Thoracic aorta (tissue), 2 donors: ENCODE measurements around the gene CLOCK. TPM values are rescaled to one million over a fixed set of nuclear protein-coding genes. Genes with fewer than 3 reads are reported as not detected.

Experiments used
- ATAC-seq: fragments of 150-250 bp; one replicate; pipeline ENCODE4 v1.8.0; 2017; ENCODE audit warnings: low read depth; ENCODE audit not compliant: insufficient number of reproducible peaks, low FRiP score
- DNase-seq: peaks from one replicate; pipeline ENCODE4 v3.0.0-alpha.2; 2020; ENCODE audit warnings: low spot score
- H3K27ac ChIP-seq, 2 donors: fragments of 200-600 bp; sonication (generic); 1 replicate in 1 of 2; 2 replicates in 1 of 2; pipeline ENCODE4 v1.5.1; 2016; ENCODE audit warnings: mild to moderate bottlenecking in 2 of 2, moderate library complexity in 2 of 2
- H3K27me3 ChIP-seq: fragments of 200-600 bp; sonication (generic); replicated peaks from 2 replicates; pipeline ENCODE4 v1.6.0; 2016; ENCODE audit warnings: mild to moderate bottlenecking; ENCODE audit not compliant: insufficient read depth
- H3K36me3 ChIP-seq: fragments of 200-600 bp; sonication (generic); one replicate; pipeline ENCODE4 v1.5.1; 2016
- H3K4me1 ChIP-seq, 2 donors: fragments of 200-600 bp; sonication (generic); 1 replicate in 1 of 2; 2 replicates in 1 of 2; pipeline versions ENCODE4 v1.5.1 to v1.6.0; 2016; ENCODE audit warnings: low read depth in 2 of 2, mild to moderate bottlenecking in 1 of 2; ENCODE audit not compliant: control insufficient read depth in 1 of 2
- H3K4me3 ChIP-seq: fragments of 200-600 bp; sonication (generic); 2 replicates; pipeline ENCODE4 v1.5.1; 2016; ENCODE audit warnings: mild to moderate bottlenecking
- H3K9me3 ChIP-seq: fragments of 200-600 bp; sonication (generic); 2 replicates; pipeline ENCODE4 v1.5.1; 2016
- total RNA-seq, 2 donors: library from RNA; depleted of rRNA; stranded (reverse); fragments of >200 nt; gene quantifications; one replicate each; pipeline versions ENCODE4 v1.1.0 to v1.2.3, GENCODE V29; 2016
- TF ChIP-seq, protein P1 (sequence below): fragments of 200-600 bp; sonication (generic); IDR thresholded peaks from one replicate; pipeline ENCODE4 v1.5.1; 2019; ENCODE audit warnings: antibody characterized with exemption

CLOCK gene
- total RNA-seq, 2 donors from 2014 or later: 22.9 to 35.3 TPM

DNA sequence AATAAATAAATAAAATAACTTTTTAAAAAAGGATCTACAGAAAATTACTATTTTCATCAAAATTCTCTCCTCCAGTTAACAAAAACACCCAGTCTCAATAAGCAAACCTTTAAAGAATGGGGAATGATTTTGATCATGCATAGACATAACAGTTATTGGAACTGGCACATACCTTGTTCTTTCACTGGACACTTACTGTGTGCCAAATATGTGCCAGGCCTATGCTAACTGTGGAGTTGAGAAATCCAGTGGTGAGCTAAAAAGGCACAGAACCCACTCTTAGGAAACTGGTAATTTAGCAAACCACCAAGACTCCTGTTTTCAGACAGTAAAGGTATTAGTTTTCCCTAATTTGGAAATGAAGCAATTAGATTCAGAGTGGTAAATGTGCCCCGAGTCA, 39.1 kb downstream of the CLOCK start:
- no peaks in the 10 kb centered on the region for H3K27me3 ChIP-seq
- no peak overlapping the region for H3K4me3 ChIP-seq
- H3K36me3 ChIP-seq: no peaks in the 10 kb centered on the region
- DNase-seq (no peak), ATAC-seq (no peak)
- H3K27ac ChIP-seq: no peak overlapping the region
- no peaks in the 10 kb centered on the region for H3K9me3 ChIP-seq
- TF ChIP-seq, protein P1, sequence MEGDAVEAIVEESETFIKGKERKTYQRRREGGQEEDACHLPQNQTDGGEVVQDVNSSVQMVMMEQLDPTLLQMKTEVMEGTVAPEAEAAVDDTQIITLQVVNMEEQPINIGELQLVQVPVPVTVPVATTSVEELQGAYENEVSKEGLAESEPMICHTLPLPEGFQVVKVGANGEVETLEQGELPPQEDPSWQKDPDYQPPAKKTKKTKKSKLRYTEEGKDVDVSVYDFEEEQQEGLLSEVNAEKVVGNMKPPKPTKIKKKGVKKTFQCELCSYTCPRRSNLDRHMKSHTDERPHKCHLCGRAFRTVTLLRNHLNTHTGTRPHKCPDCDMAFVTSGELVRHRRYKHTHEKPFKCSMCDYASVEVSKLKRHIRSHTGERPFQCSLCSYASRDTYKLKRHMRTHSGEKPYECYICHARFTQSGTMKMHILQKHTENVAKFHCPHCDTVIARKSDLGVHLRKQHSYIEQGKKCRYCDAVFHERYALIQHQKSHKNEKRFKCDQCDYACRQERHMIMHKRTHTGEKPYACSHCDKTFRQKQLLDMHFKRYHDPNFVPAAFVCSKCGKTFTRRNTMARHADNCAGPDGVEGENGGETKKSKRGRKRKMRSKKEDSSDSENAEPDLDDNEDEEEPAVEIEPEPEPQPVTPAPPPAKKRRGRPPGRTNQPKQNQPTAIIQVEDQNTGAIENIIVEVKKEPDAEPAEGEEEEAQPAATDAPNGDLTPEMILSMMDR: no peak
- H3K4me1 ChIP-seq: peaks cover 0 to 5% of the 10 kb centered on the region in 2 donors

DNA sequence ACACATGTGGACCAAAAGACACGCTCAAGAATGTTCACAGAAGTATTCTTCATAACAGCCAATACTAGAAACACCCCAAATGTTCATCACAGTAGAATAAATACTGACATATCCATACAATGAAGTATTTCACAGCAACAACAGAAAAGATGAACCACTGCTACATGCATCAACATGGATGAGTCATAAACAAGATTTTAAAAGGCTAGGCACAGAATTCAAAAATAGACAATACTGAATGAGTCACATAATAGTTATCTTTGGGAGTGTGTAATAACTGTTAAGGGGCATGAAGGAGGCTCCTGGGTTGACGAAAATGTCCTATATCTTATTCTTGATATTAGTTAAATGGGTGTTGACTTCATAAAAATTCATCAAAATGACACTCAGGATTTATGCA, 43.5 kb downstream of the CLOCK start:
- Histone ChIP-seq H3K4me3 (no peak overlapping the region), H3K9me3 (no peaks in the 10 kb centered on the region), H3K27me3 (no peaks in the 10 kb centered on the region), H3K36me3 (no peaks in the 10 kb centered on the region), H3K4me1 (peaks cover 0 to 5% of the 10 kb centered on the region in 2 donors), H3K27ac (no peak overlapping the region)
- DNase-seq (no peak), ATAC-seq (no peak)
- TF ChIP-seq, protein P1: no peak

DNA sequence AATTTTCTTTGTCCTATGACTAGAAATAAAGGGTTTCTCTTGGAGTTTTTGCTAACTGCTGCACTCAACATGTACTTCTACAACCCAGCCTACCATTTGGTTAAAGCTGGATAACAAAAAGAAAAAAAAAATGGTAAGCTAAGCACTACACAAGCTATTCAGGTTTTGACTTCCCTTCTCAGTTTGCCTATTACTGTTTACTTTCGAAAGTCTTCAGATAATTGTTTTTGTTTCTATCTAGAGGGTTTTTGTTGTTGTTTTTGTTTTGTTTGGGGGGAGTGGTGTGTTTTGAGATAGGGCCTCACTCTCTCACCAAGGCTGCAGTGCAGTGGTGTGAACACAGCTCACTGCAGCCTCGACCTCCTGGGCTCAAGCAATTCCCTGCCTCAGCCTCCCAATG, 46.6 kb downstream of the CLOCK start:
- Histone ChIP-seq H3K36me3 (no peaks in the 10 kb centered on the region), H3K9me3 (no peaks in the 10 kb centered on the region), H3K4me3 (no peak overlapping the region), H3K27ac (no peak overlapping the region), H3K4me1 (no peaks in the 10 kb centered on the region), H3K27me3 (no peaks in the 10 kb centered on the region)
- ATAC-seq (no peak), DNase-seq (no peak)
- TF ChIP-seq, protein P1: no peak

DNA sequence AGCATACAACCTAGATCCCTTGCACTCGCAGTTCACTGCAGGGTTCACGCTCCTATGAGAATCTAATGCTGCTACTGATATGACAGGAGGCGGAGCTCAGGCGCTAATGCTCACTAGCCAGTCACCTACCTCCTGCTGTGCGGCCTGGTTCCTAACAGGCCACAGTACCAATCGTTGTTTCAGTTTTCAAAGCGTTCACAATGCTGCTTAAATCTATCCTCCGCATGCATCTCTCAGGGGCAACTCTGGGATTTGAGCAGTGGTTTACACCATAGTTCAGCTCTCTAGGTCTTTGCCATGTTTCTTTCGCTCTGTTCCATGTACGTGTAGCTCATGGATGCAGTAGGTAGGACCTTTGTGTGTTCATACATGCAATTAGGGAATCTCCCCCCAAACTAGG, 47.2 kb downstream of the CLOCK start:
- H3K27me3 ChIP-seq: no peaks in the 10 kb centered on the region
- no peak for DNase-seq

DNA sequence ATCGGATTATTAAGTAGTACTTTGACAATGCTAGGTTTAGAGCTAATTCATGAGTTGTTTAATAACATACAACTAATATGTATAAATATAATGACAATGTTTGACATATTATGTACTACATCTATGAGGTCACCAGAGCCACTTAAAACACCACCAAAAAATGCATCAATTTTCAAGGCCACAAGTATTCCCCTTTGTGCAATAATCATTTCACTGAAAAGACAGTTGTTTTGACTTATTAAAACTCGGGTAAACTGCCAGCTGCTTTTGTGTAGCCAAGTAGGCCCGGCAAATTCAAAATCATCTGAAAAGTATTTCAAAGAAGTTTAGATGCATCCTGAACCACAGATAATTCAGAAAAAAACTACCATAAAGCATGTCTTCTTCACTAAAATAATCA, 48.7 kb downstream of the CLOCK start:
- no peaks in the 10 kb centered on the region for H3K9me3 ChIP-seq
- no peak for DNase-seq
- ATAC-seq: no peak
- H3K36me3 ChIP-seq: no peaks in the 10 kb centered on the region
- no peak overlapping the region for H3K4me3 ChIP-seq
- no peaks in the 10 kb centered on the region for H3K27me3 ChIP-seq
- TF ChIP-seq, protein P1: no peak
- no peak overlapping the region for H3K27ac ChIP-seq
- H3K4me1 ChIP-seq: no peaks in the 10 kb centered on the region

More for the DNA sequence above, 47.2 kb downstream of the CLOCK start:
- Histone ChIP-seq H3K36me3 (no peaks in the 10 kb centered on the region), H3K4me3 (no peak overlapping the region), H3K9me3 (no peaks in the 10 kb centered on the region), H3K4me1 (no peaks in the 10 kb centered on the region), H3K27ac (no peak overlapping the region)
- TF ChIP-seq, protein P1: no peak
- ATAC-seq: no peak
